ENCODE results near the gene BANP.
"Not testable (repeated sequence)": the region's sequence is repeated elsewhere in the genome, so short reads cannot be mapped to it uniquely, and the experiment has no call there.

BANP gene

DNA sequence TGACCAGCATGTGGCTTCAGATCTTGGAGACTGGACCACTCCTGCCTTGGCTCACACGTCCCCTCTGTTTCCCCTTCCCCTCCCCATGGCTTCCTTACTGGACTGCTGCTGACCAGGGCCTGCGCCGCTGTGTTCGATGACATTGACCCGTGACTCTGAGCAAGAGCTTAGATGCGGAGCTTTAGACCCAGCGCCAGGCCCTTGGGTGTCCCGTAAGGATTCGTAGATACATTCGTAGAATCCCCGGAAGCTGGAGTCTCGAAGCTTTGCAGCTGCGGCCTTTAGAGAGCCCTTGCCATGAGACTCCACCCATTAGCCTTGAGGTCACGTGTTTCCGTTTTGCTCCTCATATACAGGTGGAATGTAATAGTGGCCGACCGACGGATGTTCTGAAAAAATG lies 65.2 kb downstream of the BANP start:
- not testable (repeated sequence) for DNase-seq

DNA sequence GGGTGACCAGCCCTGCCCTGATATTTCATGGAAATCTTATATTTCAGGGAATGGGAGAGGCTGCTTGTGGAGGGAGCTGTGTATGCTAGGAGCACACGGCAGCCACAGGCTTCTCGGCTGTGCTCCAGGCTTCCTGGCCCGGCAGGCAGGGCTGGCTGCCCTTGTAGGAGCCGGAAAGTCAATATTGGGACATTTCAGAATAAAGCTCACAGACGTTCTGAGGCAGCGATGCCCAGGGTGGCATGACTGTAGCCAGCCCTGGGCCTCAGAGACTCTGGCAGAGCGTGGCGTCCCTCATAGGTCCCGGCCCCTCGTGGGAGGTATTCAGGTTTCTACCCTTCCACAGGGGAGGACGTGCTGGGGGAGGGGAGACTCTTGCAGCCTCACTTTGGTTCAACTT lies 65.7 kb downstream of the BANP start:
- no peak for DNase-seq

DNA sequence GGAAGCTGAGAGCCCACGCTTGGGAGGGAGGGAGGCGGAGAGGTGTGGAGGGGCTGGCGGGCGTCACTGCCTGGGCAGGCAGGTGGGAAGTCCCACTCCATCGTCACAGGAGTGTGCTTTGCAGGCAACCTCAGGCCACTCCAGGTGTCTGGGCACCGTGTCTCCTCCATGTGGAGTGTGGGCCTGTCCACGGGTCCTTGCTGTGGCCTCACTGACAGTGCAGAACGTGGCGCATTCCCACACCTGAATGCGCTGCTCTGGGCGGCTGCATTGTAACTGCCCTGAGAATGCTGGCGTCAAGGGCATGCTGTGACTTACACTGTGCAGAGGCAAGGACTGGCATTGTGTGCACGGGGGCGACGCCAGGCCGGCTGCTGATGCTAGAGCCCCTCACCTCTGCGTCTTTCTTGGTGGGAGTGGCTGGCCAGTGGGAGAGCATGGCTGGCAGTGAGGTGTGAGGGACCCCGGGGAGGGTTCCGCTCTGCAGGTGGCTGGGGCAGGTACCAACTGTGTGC lies 66.4 kb downstream of the BANP start:
- no peak for DNase-seq

DNA sequence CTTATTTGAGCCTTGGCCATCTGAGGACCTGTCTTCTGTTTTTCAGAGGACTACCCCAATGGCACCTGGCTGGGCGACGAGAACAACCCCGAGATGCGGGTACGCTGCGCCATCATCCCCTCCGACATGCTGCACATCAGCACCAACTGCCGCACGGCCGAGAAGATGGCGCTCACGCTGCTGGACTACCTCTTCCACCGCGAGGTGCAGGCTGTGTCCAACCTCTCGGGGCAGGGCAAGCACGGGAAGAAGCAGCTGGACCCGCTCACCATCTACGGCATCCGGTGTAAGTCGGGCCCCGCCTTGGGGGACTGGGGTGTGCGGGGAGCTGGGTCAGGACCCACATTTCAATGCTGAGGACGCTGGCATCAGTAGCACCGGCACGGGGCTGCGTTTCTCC lies 67.1 kb downstream of the BANP start:
- DNase-seq = not testable (repeated sequence)

DNA sequence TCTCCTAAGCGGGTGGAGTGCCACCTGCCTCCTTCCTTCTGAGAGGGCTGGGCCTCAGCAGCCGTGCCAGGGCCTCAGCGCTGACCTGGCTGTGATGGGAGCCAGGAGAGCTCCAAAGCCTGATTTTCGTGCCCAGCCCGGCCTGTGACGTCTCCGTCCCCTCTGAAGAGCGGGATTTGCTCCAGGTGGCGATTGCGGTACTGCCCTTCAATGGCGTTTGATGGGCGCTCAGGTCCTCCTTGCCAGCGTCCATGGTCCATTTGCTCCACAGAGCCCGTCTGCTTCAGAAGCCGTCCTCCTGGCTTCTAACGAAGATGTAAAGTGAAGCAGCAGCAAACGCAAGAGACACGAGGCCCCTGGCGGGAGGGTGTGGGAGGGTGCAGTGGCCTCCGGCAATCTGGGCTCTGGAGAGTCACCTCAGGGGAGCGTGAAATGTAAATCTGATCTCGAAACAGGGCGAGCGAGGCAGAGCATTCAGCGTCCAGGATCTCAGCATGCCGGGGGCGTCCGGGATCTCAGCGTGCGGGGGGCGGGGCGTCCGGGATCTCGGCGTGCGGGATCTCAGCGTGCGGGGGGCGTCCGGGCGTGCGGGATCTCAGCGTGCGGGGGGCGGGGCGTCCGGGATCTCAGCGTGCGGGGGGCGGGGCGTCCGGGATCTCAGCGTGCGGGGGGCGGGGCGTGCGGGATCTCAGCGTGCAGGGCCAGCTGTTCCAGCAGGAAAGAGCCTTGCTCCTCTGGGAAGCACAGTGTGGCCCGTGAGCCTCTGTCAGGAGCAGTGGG lies 68.0 kb downstream of the BANP start:
- not testable (repeated sequence) for DNase-seq

DNA sequence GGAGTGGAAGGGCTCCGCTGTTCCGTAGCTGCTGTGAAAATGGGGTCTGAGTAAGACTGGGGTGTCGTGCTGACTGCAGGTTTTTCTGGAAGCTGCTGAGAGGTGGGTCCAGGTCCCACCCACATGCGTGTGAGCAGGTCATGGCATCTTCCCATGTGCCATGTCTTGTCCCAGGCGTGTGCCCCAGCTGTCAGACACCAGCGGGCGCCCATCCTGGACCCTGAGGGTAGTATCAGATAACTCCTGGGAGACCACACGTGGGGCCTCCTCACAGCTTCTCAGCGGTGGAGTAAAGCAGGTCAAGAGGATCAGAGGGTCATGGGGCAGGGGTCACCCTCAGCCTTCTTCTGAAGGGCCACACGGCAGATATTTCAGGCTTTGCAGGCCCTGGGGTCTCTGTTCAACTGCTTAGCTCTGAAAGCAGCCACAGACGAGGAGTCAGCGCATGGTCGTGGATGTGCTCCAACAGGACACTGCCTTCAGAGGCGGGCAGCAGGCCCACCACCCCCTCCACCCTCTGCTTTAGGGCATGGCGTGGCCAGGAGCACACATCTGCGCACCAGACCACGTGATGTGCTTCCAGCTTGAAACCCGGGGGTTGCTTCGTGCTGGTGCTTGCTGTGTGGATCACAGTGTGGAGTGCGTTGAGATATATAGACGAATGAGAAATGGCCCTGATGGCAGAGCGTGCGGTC lies 68.7 kb downstream of the BANP start:
- no peak for DNase-seq

DNA sequence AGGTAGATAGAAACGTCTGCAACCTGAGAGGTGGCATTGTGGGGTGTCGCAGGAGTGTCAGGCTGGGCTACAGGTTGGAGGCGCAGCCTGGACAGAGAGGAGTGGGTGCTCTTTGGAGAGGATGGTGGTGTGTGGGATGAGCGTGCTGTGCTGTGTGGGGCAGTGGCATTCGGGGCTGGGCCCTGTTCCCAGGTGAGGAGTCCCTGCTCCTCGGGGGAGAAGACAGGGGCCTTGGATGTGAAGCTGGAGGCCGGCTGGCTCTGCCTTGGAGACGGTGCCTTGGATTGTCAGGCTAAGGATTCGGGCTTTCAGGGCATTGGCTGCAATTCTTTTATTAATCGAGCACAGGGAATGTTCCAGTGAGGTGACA lies 69.3 kb downstream of the BANP start:
- no peak for DNase-seq

DNA sequence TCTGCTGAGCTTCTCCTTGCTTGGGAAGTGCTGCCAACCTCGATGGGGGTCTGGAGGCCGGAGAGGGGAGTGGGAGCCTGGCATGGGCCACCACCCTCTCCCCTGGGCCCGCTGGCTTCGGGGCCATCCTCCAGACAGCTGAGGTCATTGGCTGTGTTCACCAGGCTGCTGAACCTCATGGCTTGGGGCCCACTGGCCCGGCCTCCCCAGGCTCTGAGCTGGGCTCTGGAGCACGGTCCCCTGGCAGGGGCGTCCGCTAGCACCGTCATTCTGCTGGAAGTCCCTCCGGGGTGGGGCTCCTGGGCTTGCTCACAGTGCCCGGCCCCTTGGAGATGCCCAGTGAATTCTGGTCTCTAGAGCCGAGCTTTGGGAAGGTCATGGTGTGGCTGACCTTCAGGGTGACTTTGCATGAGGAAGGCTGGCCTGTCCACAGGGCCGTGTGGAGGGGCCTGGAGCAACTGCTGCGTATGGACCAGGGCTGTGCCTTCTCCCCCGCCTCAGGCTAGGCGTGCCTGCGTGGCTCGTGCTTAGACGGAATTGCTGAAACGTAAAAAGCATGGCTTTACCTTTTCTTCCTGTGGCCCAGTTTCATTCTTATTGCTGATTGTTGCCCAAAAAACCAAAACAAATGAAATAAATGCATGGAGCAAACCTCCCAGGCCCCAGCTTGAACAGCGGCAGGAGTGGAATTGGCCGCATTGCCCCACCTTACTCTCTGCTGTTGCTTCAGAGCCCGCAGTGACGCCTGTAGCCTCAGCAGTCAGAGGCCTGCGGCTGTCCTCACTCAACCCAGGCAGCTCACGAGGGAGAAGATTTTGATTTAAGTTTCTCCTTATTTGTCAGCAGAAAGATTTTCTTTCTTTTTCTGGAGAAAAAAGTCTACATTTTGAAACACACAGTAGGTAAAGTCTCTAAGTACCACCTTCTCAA lies 70.1 kb downstream of the BANP start:
- not testable (repeated sequence) for DNase-seq

DNA sequence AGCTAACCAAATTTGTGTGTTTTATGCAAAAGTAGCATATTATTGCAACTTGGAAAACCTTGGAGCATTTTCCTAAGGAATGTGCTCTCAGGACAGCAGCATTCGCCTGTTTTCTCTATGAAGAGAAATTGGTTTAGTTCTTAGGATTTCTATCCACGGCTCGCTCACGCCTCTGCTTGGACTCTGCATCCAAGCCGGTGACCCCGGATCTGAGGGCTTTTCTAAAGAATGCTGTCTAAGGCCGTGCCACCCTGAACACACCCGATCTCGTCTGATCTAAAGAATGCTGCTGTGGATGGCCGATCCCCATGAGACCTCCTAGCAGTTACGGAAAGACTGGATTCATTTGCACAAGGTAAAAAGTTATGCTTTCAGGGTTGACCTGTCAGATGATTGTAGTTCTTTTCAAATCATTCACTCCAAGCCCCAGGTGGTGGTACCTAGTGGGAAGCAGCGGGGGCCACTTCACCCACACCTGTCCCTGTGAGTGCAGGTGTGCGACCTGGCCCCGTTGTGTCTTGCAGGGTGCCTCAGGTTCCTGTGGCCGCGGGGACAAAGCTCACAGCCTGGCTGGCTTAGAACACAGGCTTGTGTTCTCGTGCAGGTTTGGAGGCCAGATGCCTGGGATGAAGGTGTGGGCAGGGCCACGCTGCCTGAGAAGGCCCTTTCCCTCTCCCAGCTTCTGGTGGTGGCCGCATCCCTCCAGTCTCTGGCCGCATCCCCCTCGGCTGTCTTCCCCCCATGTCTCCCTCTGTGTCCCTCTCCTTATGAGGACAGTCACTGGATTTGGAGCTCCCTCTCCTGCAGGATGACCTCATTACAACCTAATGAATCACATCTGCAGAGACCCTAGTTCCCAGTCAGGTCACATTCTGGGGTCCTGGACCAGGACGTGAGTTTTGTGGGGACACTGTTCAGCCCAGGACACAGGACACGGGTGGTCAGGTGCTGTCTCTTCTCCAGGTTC lies 71.1 kb downstream of the BANP start:
- DNase-seq = no peak

DNA sequence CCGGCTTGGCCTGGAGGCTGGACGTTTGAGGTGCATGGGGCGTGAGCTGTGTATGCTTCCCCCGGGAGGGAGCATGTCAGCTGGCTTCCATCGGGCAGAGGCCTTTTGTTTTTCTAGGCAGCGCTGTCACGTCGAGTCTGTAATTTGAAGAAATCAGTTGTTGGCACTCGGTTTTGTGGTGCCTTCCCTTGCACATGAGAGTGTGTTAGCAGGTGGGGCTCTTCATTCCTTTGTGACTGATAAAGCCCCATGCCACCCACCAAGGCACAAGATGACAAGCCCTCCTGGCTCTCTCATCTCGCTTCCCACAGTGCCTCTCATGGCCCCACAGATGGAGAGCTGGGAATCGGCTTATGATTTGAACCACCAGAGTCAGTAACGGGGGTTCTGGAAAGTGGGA lies 72.1 kb downstream of the BANP start:
- no peak for DNase-seq

DNA sequence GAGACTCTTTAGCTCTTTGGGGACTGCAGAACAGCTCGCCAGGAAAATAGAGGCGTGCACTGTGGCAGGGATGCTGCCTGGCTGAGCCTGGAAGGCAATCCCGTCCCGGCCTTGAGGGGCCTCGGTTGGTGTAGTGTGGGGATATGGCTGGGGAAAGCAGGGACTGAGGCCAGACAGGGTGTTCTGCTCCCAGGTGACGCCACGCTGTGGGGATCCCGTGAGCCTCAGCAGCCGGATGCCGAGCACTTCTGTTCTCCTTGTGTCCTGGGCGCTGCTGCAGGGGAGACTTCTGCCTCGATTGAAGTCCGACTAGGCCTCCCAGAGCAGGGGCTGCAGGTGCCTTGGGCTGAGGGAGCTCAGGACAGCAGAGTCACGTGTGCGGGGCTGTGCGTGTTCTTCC lies 72.6 kb downstream of the BANP start:
- no peak for DNase-seq

DNA sequence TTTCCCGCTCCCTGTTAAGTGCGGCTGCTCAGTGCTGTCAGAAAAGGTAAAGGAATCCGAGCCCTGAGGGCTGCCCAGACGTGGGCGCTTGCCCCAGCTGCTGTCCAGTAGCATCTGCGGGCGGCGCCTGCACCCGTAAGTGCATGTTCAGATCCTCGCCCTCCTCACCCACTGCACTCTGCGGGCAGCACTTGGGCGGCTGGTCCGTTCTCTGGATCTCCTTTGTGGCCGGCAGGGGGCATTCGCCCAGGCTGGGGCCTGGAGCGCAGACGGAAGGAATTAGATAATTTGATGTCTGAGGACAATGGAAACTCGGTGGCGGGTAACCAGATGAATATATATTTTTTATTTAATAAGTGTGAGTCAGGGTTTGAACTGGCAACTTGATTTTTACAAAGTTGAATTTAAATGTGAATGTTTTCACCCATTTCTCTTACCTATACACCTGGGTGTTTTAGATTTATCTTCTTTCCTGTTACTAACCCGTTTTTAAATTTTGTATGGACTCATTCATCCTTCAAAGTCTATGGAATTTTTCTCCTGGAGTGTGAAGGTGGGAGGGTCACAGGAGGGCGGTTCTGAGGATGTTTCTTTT lies 73.4 kb downstream of the BANP start:
- not testable (repeated sequence) for DNase-seq

DNA sequence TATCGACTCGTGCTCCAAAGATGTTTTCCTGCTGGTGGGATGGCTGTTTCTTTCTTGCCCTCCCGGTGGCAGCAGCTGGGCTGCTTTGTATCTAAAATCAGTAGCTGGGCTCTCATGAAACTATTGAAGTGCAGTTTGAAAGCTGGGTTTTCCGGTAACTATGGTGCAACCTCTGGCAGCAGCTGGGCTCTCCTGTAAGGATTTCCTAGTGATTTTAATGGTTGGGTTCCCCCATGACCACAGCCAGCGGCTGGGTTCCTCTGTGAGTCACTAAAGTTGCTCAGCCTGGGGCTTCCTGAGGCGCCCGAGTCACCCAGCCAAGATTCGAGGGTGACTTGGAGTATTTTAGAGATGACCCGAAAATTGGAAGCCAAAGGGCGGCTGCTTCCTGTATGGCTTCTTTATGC lies 73.9 kb downstream of the BANP start:
- not testable (repeated sequence) for DNase-seq

DNA sequence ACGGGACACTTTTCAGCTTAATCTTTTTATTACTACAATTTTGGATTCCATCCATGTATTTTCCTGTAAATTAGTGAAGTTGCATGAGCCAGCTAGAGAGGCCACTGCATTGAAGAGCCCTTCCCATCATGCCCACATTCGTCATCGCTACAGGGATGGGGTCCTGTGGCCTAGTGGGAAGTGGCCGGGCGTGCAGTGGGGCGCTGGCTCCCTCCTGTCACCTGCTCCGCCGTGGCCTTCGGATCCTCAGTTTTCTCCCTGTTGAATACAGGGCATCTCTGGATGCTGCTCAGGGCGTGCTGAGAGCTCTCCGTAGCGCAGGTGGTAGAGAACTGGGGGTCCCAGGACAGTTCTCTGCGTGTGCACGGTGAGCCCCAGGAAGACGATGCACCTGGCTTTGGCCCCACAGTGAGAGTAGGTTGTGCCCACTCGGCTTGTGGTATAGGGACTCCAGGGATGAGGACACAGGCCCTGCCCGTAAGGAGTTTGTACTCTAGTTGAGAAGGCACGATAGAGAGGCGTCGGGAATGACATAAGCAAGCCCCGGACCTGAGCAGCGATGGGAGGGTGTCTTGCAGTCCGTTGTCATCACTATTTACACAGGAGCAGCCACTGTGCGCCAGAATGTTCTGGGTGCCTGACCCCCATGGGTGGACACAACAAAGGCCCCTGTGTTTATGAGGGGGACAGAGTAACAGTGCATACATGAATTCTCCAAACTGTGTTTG lies 74.8 kb downstream of the BANP start:
- DNase-seq = not testable (repeated sequence)

DNA sequence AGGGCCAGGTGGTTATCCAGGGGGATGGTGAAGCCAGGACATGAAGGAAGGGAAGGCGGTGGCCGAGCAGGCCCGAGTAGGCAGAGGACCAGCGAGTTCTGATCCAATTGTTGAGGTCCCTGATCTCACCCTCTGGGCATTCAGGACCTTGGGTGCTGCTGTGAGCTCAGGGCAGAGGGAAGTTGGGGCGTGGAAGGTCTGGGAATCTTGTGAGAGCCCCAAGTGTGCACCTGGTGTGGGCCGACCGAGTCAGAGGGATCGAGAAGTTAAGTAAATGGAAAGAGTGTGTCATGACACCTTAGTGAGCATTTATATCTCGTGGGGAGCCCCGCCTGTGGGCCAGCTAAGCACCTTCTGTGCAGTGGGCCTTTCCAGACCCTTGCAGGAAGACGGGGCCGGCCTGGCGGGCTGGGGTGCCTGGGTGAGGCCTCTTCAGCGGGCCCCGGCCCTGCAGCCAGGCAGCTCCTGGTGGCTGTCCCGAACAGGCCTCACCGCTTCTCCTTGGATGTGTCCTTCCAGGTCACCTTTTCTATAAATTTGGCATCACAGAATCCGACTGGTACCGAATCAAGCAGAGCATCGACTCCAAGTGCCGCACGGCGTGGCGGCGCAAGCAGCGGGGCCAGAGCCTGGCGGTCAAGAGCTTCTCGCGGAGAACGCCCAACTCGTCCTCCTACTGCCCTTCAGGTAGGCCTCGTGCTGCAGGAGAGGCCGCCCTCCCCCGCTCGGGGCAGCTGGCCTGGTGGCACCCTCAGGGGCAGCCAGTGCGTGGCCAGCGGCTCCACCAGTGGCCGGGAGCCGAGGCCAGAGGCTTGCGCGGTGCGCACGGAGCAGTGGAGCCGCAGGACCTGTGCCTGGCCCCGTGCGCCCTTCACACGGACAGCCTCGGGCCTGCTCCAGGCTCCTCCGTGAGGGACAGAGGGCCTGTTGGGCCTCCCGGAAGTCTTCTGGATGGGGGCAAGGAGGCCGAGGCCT lies 76.0 kb downstream of the BANP start:
- DNase-seq = no peak

DNA sequence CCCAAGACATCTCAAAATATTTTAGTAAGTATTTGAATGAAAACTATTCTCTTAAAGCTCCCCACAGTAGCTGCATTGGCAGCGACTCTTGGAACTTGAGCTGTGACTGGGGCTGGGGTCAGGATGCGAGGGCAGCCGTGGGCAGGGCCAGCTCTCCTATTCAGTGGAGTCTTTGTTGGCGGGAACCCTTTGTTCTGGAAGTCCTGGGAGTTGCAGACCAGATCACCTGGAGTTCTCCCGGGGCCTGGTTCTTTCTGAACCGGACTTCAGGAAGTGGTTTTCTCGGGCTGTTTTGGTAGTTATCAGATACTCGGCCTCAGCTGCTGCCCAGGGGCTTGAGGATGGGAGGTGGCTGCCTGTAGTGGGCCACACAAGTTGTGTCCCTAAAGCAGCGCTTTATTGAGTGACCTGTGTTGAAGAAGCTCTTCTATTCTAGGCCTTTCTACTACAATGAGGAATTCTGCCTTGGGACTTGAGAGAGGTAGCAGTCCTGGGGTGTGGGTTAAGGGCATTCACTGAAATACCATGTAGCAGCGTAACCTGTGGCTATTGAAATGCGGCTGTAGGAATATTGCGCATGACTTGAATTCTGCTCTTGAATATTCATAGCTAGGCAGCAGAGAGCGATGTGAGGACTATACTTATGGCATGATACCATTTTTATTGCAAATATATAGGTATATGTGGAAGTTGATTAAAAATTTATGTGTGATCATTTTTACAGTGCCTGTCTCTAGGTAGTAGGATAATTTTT lies 77.1 kb downstream of the BANP start:
- DNase-seq = not testable (repeated sequence)

DNA sequence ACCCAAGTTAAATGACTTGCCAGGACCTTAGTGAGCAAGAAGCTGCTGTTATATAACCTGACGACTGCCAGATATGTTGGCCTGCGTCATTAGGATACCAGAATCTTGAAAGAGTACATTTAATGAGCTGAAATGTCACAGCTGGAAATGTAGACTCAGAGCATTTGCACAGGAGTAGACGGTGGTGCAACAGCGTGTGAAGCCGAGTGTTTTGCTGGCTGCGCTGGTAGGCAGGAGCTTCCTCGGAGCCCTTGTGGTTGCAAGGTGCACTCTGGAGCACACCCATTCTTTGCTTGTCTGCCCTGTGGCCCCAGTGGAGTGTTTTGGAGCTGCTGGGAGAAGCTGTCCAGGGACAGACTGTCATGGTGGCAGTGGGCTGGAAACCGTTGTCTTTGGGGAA lies 79.3 kb downstream of the BANP start:
- no peak for DNase-seq

DNA sequence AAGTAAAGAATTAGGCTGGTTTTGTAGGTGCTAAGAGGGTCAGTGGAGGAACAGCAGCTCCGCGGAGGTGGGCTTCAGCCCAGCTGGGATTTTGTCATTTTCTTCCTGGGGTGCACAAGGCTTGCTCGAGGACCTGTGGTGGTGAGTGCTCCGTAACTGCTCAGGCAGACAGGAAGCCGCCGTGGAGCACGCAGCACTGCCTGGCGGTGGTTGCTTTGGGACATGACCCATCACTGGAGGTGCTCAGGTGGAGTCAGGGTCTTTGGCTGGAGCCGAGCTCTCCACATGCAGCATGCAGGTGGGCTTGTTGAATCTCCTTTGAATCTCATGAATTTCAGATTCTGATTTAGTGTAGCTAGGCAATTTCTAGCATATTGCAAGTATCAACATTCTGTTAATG lies 79.7 kb downstream of the BANP start:
- not testable (repeated sequence) for DNase-seq

All from DMS53 (cell line).